ENCODE results near the gene HS1BP3.
A peak's percentile ranks its signal among the peaks of the same experiment; 100 is the strongest.

Gene HS1BP3

GRCh38 chr2:20629581-20630171 is 21.2 kb downstream of the HS1BP3 start:
- DNase-seq (ENCODE audit: low spot score) = no peak

- DNase-seq (ENCODE audit: low spot score) = no peak
Observed at GRCh38 chr2:20629181-20629580, 21.7 kb downstream of the HS1BP3 start.

GRCh38 chr2:20627712-20628380 is 23.1 kb downstream of the HS1BP3 start:
- no peak for DNase-seq (ENCODE audit: low spot score)

- DNase-seq (ENCODE audit: low spot score) = no peak
Observed at GRCh38 chr2:20626698-20627513, 24.0 kb downstream of the HS1BP3 start.

GRCh38 chr2:20626392-20626697 is 24.6 kb downstream of the HS1BP3 start:
- DNase-seq (ENCODE audit: low spot score) = no peak

GRCh38 chr2:20625491-20626391 is 25.2 kb downstream of the HS1BP3 start:
- DNase-seq (ENCODE audit: low spot score) = no peak

- no peak for DNase-seq (ENCODE audit: low spot score)
Observed at GRCh38 chr2:20624884-20625485, 25.9 kb downstream of the HS1BP3 start.

GRCh38 chr2:20624156-20624883 is 26.6 kb downstream of the HS1BP3 start:
- no peak for DNase-seq (ENCODE audit: low spot score)

GRCh38 chr2:20623741-20624155 is 27.1 kb downstream of the HS1BP3 start:
- no peak for DNase-seq (ENCODE audit: low spot score)

- DNase-seq (ENCODE audit: low spot score) = no peak
Observed at GRCh38 chr2:20623241-20623640, 27.7 kb downstream of the HS1BP3 start.

GRCh38 chr2:20622731-20623130 is 28.2 kb downstream of the HS1BP3 start:
- DNase-seq (ENCODE audit: low spot score) = no peak

GRCh38 chr2:20622296-20622686 is 28.6 kb downstream of the HS1BP3 start:
- DNase-seq (ENCODE audit: low spot score) = no peak

GRCh38 chr2:20621366-20622295 is 29.3 kb downstream of the HS1BP3 start:
- no peak for DNase-seq (ENCODE audit: low spot score)

GRCh38 chr2:20620696-20621365 is 30.1 kb downstream of the HS1BP3 start:
- DNase-seq (ENCODE audit: low spot score) = no peak

- DNase-seq (ENCODE audit: low spot score) = no peak
Observed at GRCh38 chr2:20620271-20620681, 30.6 kb downstream of the HS1BP3 start.

- no peak for DNase-seq (ENCODE audit: low spot score)
Observed at GRCh38 chr2:20619624-20620024, 31.3 kb downstream of the HS1BP3 start.

GRCh38 chr2:20618886-20619521 is 31.9 kb downstream of the HS1BP3 start:
- DNase-seq (ENCODE audit: low spot score) = no peak

GRCh38 chr2:20618468-20618885 is 32.4 kb downstream of the HS1BP3 start:
- DNase-seq (ENCODE audit: low spot score) = no peak

GRCh38 chr2:20617892-20618467 is 32.9 kb downstream of the HS1BP3 start:
- peak; percentile 73 for DNase-seq (ENCODE audit: low spot score)
